ENCODE measurements around the gene NR1D1.
A peak's percentile ranks its signal among the peaks of the same experiment; 100 is the strongest.

Gene NR1D1

GRCh38 chr17:40065769-40066510, 34.4 kb downstream of the NR1D1 start:
- Histone ChIP-seq H3K4me1 (peaks cover 39% of the 10 kb centered on the region), H3K9me3 (no peaks in the 10 kb centered on the region), H3K27me3 (no peaks in the 10 kb centered on the region), H3K4me3 (ENCODE audit: low read depth, low read length) (no peak overlapping the region), H3K36me3 (no peaks in the 10 kb centered on the region; the same call in 1 of the 2 replicates)
- no peak for DNase-seq
- no peak for TF ChIP-seq CTCF (IDR thresholded peaks at IDR 0.05; ENCODE audit: low read depth, low read length)

- no peak for TF ChIP-seq CTCF (IDR thresholded peaks at IDR 0.05; ENCODE audit: low read depth, low read length)
- H3K4me3 ChIP-seq (ENCODE audit: low read depth, low read length) = peak overlapping the region; percentile 21
- no peak for DNase-seq
- peaks cover 31% of the 10 kb centered on the region for H3K4me1 ChIP-seq
- no peaks in the 10 kb centered on the region for H3K27me3 ChIP-seq
- H3K9me3 ChIP-seq = no peaks in the 10 kb centered on the region
- no peaks in the 10 kb centered on the region; the same call in 1 of the 2 replicates for H3K36me3 ChIP-seq
Measured at GRCh38 chr17:40064971-40065768, 35.2 kb downstream of the NR1D1 start.

GRCh38 chr17:40063901-40064531, 36.4 kb downstream of the NR1D1 start:
- Histone ChIP-seq H3K4me3 (ENCODE audit: low read depth, low read length) (peak overlapping the region; percentile 87), H3K4me1 (peaks cover 20% of the 10 kb centered on the region), H3K9me3 (no peaks in the 10 kb centered on the region), H3K27me3 (no peaks in the 10 kb centered on the region), H3K36me3 (no peaks in the 10 kb centered on the region; the same call in 1 of the 2 replicates)
- no peak for TF ChIP-seq CTCF (IDR thresholded peaks at IDR 0.05; ENCODE audit: low read depth, low read length)
- DNase-seq = peak; percentile 25

- peak; percentile 31 for DNase-seq
- no peaks in the 10 kb centered on the region for H3K27me3 ChIP-seq
- H3K4me1 ChIP-seq = peaks cover 16% of the 10 kb centered on the region
Measured at GRCh38 chr17:40063187-40063771, 37.1 kb downstream of the NR1D1 start.

More at GRCh38 chr17:40063187-40063771, 37.1 kb downstream of the NR1D1 start:
- Histone ChIP-seq H3K9me3 (no peaks in the 10 kb centered on the region), H3K36me3 (no peaks in the 10 kb centered on the region; the same call in 1 of the 2 replicates), H3K4me3 (ENCODE audit: low read depth, low read length) (peak overlapping the region; percentile 87)
- TF ChIP-seq CTCF (IDR thresholded peaks at IDR 0.05; ENCODE audit: low read depth, low read length) = no peak
